Hematopoietic multipotent progenitor cell treated with erythropoietin and hydrocortisone succinate and interleukin-3 and kit ligand, for 6 days (in vitro differentiated cells): ENCODE measurements around the gene GAREM1.
"Not testable (repeated sequence)": the region's sequence is repeated elsewhere in the genome, so short reads cannot be mapped to it uniquely, and the experiment has no call there.

Experiments
- DNase-seq: peaks from one replicate; pipeline ENCODE4 v3.0.0-alpha.2; 2015

The GAREM1 gene

DNA sequence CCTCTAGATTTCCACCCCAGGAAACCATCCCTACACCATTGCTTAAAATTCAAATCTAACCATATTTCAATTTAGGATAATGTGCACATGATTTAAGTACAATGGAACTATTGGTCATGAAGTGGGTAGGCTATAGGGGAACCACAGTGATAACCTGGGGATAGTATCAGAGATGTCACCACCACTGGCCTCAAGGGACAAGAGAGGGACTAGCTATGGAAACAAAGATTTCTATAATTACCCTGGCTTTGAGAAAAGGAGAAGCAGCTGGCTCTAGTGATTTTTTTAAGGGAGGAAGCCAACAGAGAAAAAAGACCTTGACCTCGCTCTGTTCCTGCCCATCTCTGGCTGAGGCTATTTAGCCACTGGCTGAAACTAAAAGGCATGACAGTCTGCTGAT, 148.9 kb downstream of the GAREM1 start:
- no peak for DNase-seq

DNA sequence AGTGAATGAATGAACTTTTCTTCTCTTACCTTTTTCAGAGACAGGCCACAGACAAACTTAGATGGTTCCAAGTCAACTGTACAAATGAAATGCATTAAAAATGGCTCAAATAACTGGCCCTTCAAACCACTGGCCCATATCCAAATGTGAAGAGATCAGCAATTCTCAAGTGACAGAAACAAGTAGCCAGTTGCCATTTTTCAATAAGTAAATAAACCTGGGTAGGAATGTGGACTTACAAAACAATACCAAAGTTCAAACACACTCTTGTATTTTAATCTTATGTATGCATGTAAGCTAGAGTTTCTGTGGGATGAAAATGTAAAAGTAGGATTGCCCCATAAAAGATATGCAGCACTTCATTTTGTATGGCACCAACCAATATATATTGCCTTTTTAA, 151.6 kb downstream of the GAREM1 start:
- DNase-seq: no peak

DNA sequence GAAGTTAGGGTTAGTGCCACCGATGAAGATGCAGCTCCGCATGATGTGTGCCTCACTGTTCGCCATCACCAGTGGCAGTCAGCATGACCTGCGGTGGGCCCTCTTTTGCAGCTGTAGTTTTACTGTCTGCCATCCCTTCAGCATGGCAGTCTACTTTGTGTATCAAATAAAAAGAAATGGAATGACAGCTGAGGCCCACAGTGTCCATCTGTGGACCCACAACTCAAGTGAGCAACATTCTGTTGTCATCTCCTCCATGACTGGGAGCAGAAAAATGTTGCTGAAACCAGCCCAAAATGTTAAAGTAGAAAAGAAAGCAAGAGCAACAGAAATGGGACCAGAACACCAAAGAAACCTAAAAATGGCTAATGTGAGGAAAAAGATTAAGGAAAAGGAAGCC, 152.1 kb downstream of the GAREM1 start:
- DNase-seq: no peak

DNA sequence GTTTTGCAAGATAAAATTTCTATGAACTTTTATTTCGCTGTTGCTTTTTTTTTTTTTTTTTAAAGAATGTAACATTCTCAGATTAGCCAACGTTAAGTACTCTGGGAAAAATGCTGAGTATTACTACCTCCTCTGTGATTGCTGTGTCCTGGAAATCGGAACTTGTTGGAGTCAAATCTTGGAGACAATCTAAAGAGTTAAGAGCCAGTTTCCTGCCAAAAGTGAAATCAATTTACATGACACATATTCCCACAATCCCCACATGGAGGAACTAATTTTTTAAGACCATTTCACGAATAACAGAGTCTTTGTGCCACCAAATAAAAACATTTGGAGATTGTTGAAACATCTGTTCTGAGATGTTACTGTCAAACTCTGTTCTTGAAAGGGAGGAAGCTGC, 153.0 kb downstream of the GAREM1 start:
- no peak for DNase-seq

DNA sequence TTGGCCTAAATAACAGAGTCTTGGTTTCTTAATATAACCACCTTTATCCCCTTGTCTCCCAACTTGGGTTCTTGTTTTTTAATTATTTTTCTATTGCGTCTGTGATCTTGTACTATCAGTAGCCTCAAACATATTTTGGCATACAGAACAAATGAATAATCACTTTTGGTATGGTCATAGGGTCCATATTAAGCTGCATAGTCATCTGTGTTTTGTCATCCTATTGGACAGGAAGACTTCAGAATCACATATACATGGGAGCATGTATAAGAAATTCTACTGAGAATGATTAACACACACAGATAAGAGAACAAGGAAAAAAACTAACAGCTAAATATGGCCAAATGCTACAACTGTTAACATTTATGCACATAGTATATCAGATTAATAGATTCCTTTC, 154.8 kb downstream of the GAREM1 start:
- no peak for DNase-seq

DNA sequence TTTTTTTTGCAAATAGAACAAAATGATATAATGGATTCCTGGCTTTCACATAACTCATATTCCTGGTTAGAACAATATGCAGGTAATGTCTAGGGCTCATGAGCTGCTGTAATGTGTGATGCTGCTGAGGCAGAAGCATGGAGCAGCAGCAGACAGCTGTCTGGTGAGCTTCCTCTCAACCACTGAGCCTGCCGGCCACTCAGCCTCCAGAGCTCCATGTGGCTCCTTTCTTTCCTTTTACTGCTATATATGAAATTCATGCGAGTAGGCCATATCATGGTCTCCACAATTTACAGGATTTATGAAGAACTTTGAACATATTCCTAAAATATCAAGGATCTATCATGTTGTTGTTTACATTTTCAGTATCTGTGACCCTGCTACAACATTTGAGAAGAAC, 159.9 kb downstream of the GAREM1 start:
- DNase-seq: no peak

DNA sequence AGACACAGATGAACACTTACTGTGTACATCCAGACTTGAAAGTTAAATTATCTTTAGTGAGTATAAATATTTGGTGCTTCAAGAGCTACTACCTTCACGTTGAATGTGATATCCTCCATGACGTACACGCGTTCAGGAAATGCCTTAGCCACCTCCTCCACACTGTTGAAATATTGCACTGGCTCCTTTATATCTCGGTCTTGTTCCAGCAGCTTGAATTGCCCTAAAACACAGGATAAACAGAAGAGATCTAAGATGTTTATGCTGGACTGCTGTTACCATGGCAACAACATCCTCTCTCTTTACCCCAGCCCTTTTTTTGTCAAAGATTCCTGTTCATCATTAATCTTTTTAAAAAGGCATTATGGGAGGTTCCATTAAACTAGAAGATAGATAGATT, 160.6 kb downstream of the GAREM1 start:
- DNase-seq: no peak

DNA sequence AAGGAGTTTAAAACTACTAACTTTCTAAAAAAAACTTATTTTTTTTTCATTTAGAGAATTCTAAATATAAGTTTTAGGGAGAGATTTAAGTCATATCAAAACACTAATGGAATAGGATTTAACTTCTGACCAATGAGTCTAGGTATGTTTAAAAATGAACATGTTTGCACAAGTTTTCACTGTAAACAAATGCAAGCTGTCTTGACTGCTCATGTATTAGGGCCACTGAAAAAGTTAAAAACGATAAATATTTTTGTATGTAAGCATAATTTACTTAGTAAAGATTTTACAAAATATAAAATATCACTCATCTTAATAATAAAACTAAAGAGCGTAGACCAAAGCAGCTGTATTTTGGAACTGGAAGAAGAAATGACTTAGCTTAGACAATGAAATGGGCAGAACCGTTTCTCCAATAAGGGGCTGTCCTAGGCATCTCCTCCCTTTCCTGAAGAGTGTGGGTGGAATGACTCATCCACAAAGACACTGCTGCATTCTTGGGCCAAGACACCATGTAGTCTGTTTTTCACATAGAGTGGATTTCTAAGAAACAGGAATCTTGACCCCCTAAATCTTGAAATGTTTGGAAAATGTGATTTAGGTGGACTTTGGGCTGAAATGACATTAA, 162.1 kb downstream of the GAREM1 start:
- no peak for DNase-seq

DNA sequence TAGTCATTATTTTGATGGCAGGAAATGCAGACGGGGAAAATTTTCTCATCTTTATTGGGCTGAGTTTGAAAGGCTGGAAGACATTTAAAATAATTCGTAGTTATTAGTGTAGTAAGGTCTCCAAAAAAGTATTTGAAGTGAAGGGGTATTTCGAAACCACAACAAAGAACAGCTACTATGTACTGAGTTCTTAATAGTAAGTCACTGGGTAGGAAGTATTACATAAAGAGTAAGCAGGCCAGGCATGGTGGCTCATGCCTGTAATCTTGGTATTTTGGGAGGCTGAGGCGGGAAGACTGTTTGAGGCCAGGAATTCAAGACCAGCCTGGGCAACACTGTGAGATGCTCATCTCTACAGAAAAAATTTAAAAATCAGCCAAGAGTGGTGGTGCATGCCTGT, 167.3 kb downstream of the GAREM1 start:
- DNase-seq: no peak

DNA sequence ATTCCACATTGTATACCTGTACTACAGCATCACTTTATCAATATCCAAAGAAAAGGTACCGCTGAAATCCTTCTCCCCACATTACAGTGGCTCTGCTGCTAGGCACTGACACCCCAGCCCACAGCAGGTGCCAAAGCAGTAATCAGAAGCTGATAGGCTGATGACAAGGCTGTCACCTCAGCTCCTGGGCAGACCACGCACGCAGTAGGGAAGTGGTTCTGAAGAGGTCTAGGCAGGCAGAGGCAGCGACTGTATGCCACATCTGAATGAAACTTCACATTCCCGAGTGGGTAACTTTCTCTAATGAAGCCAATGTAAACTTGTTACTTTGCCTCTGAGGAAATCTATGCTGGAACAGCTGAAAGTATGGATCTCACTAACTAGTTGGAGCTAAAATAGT, 167.9 kb downstream of the GAREM1 start:
- DNase-seq: no peak

DNA sequence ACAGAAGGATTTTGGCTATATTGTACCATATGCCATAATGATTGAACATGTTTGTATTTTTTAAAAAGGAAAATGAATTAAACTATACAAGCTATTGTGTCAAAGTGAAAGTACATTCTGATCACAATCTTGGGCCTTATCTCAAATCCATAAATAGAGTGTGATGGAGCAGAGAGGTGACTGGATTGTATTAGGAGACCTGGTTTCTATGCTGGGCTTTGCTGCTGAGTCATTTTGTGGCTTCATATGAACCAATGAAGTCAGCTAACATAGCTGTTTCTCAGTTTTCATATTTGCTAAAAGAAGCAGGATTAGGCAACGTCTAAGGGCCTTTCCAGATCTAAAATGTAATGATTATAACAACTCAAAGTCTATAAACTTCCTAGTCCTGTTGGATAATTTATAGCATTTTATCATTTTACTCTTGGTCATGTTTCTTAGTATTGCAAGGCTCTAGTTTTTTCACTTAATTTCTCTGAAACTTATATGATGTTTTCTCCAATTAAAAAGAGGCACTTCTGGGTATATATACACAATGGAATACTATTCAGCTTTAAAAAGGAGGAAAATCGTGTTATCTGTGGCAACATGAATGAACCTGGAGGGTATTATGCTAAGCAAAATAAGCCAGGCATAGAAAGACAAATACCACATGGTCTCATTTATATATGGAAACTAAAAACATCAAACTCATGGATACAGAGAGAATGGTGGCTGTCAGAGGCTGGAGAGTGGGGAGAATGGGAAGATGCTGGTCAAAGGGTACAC, 168.5 kb downstream of the GAREM1 start:
- DNase-seq: peak; percentile 13

DNA sequence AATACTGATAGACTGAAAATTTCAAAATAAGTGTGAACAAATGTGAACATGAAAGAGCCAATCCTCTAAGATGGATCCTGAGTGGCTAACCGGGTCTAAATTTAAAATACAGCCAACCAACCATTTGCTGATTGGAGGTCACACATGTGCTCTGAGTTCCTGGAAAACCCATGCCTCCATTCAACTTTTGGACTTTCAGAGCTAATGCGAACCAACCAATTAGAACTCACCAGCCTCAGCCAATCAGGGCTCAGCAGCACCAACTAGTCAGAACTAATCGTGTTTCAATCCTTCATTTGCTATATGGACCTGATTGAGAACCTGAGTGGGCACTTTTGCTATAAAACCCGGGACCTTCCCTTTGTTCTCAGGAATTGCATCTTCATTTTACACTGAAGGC, 169.3 kb downstream of the GAREM1 start:
- no peak for DNase-seq

DNA sequence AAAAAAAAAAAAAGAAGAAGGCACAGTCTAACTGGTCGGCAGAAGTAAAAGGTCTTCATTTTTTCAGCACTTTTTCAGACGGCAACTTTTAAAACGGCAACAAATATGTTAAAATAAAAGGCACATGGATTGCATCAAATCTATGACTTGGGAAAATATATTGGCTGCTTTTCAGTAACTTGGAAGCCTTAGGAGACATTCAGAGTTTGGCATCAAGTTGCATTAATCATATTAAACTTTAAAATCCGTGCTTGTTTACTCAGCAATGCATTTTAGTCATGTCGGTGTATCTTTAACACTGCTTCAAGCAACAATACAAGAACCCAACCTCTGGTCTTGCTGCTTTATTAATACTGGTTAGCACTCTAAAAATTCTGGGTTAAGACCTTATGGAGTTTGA, 169.8 kb downstream of the GAREM1 start:
- DNase-seq: no peak

DNA sequence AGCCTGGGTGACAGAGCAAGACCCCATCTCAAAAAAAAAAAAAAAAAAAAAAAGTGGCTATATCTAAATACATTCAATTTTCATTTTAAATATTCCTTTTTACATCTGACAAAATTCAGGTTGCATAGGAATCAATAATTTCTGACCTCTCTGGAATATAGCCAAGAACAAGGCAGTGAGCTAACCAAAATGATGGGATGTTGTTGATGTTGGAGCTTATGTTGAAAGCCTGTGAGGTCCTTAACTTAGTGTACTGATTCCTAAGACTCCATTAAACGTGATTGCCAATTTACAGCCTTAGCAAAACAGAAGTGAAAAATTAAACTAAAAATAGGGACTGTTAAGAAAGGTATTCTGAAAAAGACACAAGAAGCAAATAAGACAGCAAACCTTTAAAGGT, 171.2 kb downstream of the GAREM1 start:
- no peak for DNase-seq

DNA sequence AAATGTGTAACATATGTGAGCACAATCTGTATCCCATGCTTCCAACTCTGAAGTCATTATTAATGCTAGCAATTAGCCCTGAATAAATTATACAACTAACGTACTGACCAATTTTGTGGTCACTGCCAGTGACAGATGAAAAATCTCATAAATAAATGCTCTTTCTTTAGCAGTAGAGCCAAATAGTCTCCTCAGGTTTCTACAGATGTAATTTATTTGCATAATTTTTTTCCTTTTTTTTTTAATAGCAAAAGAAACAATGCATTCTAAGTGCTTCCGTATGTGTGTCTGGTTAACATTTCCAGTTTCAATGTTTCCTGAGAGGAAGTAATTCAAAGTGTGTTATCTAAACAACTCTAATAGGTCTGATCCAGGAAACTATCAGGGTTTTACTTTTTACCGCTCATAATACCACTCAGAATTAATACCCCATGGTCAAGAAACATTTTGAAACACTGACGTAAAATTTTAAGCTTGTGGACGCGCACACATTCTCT, 172.5 kb downstream of the GAREM1 start:
- no peak for DNase-seq

DNA sequence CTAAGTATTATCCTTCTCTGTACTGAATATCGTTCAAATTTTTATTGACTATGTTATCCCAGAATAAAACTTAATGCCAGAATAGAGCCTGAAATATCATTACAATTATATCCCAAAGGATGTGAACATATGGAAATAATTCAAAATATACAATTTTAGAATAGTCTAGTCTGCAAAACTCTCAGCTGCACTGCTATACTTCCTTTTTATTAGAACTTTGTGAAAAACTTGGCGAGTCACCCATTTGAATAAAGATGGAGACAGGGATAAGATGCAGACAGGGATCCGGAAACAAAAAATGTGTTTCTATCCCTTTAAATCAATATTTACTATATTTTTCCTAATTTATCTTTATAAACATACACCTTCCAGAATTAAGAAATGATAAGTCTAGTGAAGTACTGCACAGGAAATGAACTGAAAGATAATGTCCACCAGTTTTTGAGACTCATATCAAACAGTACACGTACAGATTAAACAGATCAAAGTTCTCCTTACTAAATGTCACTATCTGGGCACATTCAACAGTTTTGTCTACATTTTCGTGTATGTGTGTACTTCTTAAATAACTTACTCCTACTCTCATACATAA, 173.0 kb downstream of the GAREM1 start:
- no peak for DNase-seq

DNA sequence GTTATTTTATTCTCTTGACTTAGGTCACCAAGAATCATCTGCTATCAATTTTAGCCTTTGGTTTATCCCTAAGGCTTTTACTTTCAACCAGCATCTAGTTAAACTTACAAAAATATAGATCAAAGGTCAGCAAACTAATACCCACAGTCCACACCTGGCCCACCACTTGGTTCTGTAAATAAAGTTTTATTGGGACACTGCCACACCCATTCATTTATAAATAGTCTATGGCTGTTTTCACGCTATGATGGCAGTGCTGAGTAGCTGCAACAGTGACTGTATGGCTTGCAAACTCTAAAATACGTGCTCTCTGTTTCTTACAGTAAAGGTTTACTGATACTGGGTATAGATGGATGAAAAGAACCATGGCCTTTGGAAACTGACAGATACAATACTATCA, 173.8 kb downstream of the GAREM1 start:
- DNase-seq: no peak

DNA sequence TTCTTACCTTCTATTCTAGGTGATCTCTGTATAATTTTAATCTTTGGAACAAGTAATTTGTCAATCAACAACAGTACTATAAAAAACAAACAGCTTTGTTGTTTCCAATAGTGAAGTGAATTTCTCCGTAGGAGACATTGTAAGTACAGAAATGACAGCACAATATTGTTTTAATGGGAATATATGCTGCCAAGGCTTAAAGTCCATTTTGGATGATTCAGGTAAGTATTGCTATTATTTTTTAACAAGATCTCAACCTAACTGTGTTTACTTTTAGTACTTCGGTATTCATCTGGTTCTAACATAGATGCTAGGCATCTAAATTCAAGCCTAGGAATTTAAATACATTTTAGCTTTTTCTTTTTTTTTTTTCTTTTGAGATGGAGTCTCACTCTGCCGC, 175.1 kb downstream of the GAREM1 start:
- DNase-seq: no peak

DNA sequence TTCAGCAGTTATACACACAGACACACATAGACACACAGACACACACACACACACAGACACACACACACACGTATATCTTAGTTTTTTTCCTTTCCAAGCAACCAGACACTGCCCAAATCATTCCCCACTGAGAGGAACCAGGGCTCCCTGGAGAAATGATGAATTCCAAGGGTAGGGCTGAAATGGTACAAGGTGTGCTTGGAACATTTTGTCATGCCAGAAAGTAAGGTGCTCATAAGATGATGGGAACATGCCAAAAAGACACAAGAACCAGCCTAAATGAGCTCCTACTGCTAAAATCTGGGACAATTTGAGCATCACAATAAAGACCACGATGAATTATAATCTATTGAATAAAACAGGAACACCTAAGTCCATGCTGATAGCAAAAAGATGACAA, 177.6 kb downstream of the GAREM1 start:
- DNase-seq: no peak

DNA sequence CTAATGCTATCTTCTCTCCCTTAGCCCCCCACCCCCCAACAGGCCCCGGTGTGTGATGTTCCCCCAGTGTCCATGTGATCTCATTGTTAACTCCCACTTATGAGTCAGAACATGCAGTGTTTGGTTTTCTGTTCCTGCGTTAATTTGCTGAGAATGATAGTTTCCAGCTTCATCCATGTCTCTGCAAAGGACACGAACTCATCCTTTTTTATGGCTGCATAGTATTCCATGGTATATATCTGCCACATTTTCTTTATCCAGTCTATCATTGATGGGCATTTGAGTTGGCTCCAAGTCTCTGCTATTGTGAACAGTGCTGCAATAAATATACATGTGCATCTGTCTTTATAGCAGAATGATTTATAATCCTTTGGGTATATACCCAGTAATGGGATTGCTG, 179.1 kb downstream of the GAREM1 start:
- not testable (repeated sequence) for DNase-seq

DNA sequence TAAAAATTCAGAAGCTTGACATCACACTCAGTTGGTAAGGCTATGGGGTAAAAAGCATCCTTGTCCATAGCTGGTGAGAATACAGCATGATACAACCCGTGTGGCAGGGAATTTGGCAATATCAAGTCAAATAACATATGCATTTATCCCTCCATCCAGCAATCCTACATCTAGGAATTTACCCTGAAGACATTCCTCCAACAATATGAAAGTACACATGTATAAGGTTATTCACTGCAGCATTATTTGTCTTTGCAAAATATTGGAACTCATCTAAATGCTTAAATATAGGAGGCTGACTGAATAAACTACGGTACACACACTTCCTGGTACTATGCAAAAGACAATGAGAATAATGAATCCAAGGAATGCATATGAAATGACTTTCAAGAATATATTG, 179.9 kb downstream of the GAREM1 start:
- DNase-seq: no peak

DNA sequence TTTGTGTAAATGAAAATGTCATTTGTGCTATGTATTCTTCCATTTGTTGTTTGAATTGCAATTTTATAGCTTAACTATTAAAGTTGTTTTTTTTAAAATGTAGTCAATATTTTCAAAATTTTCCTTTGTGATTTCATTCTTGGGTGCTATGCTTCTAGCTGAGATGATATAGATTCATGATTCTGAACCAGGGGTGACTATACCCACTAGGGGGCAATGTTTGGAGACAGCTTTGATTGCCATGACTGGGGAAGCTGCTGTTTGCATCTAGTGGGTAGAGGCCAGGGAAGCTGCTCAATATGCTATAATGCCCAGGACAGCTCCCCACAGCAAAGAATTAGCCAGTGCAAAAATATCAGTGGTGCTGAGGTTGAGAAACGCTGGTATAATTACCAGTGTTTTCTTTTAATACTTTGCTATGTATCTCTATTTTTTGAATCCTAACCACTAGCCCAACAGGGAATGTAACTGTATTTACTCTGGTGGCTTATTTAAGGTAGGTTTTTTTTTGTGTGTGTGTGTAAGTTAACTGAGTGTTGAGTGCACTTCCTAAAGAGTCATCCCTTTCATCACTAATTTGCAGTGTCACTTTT, 181.1 kb downstream of the GAREM1 start:
- DNase-seq: peak; percentile 80

DNA sequence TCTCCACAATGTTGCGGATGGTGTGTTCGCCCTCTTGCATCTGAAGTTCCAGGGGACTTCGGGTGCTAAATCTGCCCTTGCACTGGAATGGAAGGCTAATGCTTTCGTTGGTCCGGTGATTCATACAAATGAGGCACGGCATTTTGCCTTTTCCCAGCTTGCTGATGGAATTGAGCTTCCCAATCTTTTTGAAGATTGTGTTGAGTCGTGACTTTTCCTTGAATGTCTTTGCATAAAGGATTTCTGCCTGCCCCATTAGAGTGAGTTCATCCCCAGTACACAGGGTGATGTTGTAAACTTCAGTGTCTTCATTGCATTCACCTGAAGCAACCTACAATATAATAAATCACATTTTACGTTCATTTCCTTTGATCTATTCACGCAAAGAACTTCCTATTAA, 182.8 kb downstream of the GAREM1 start:
- no peak for DNase-seq

DNA sequence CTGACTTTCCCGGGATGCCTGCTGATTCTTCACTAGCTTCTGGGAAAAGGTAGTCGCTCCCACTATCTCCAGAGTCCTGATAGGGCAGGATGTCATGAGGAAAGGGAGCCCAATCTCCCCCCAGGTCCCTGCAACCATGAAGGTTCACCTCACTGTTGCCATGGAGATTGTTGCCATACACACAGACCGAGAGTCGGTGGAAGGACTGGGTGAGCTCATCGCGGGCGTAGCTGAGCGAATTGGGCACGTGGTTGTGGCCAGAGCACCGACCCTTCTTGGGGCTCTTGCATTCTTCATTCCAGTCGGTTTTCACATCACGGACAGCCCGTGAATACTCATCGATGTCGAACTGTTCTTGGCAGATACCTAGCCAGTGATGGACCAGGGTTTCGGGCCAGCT, 183.4 kb downstream of the GAREM1 start:
- no peak for DNase-seq
